Fibroblast of gingiva (primary cell): ENCODE data around the gene MYH16.
A peak's percentile ranks its signal among the peaks of the same experiment; 100 is the strongest.
"Not testable (repeated sequence)": the region's sequence is repeated elsewhere in the genome, so short reads cannot be mapped to it uniquely, and the experiment has no call there.

ENCODE experiments used
- DNase-seq: peaks from one replicate; pipeline ENCODE4 v3.0.0-alpha.2; 2011; ENCODE audit warnings: low read depth

Gene MYH16

GRCh38 chr7:99258501-99258900 is 14.1 kb upstream of the MYH16 start:
- DNase-seq: no peak

GRCh38 chr7:99260395-99260794 is 12.2 kb upstream of the MYH16 start:
- no peak for DNase-seq

GRCh38 chr7:99261646-99262045 is 11.0 kb upstream of the MYH16 start:
- no peak for DNase-seq

- DNase-seq: no peak
Measured at GRCh38 chr7:99265848-99266480, 6.7 kb upstream of the MYH16 start.

- peak; percentile 61 for DNase-seq
Measured at GRCh38 chr7:99267481-99267840, 5.2 kb upstream of the MYH16 start.

GRCh38 chr7:99267841-99268576 is 4.6 kb upstream of the MYH16 start:
- DNase-seq: peak; percentile 27

- DNase-seq: no peak
Measured at GRCh38 chr7:99268577-99268908, 4.1 kb upstream of the MYH16 start.

- DNase-seq: no peak
Measured at GRCh38 chr7:99270702-99271101, 1.9 kb upstream of the MYH16 start.

- not testable (repeated sequence) for DNase-seq
Measured at GRCh38 chr7:99273561-99273960, 922 bp downstream of the MYH16 start.

GRCh38 chr7:99274908-99275307 is 2.3 kb downstream of the MYH16 start:
- not testable (repeated sequence) for DNase-seq

- DNase-seq: no peak
Measured at GRCh38 chr7:99275496-99275895, 2.9 kb downstream of the MYH16 start.

- DNase-seq: no peak
Measured at GRCh38 chr7:99278180-99278579, 5.5 kb downstream of the MYH16 start.

GRCh38 chr7:99284165-99284564 is 11.5 kb downstream of the MYH16 start:
- not testable (repeated sequence) for DNase-seq

GRCh38 chr7:99287779-99288534 is 15.3 kb downstream of the MYH16 start:
- DNase-seq: no peak

GRCh38 chr7:99289185-99289584 is 16.5 kb downstream of the MYH16 start:
- DNase-seq: no peak

GRCh38 chr7:99290148-99290547 is 17.5 kb downstream of the MYH16 start:
- not testable (repeated sequence) for DNase-seq

GRCh38 chr7:99290980-99291607 is 18.5 kb downstream of the MYH16 start:
- DNase-seq: no peak

GRCh38 chr7:99292127-99292526 is 19.5 kb downstream of the MYH16 start:
- no peak for DNase-seq

- DNase-seq: no peak
Measured at GRCh38 chr7:99293167-99293566, 20.5 kb downstream of the MYH16 start.

GRCh38 chr7:99293650-99294049 is 21.0 kb downstream of the MYH16 start:
- DNase-seq: no peak

- no peak for DNase-seq
Measured at GRCh38 chr7:99296471-99296870, 23.8 kb downstream of the MYH16 start.

GRCh38 chr7:99301496-99301895 is 28.9 kb downstream of the MYH16 start:
- DNase-seq: no peak
